HUES48 (cell line): ENCODE data around the gene DAGLA.

Experiments
- H3K27ac ChIP-seq: one replicate; pipeline ENCODE4 v1.7.0; 2013; ENCODE audit warnings: low read depth, low read length, inconsistent platforms
- H3K27me3 ChIP-seq: 2 replicates; pipeline ENCODE4 v1.6.1; 2013; ENCODE audit warnings: mild to moderate bottlenecking, low read length; ENCODE audit not compliant: control insufficient read depth, insufficient read depth
- H3K36me3 ChIP-seq: 2 replicates; pipeline ENCODE4 v1.6.1; 2013; ENCODE audit warnings: low read length; ENCODE audit not compliant: control insufficient read depth, insufficient read depth
- H3K4me1 ChIP-seq: 2 replicates; pipeline ENCODE4 v1.6.1; 2013; ENCODE audit warnings: mild to moderate bottlenecking, low read length; ENCODE audit not compliant: control insufficient read depth, insufficient read depth
- H3K4me3 ChIP-seq: 2 replicates; pipeline ENCODE4 v1.5.1; 2013; ENCODE audit warnings: mild to moderate bottlenecking, low read depth, low read length
- H3K9ac ChIP-seq: 2 replicates; pipeline ENCODE4 v1.6.1; 2013; ENCODE audit warnings: mild to moderate bottlenecking, low read depth, low read length, moderate library complexity
- H3K9me3 ChIP-seq: 2 replicates; pipeline ENCODE4 v1.6.1; 2013; ENCODE audit warnings: low read length; ENCODE audit not compliant: control insufficient read depth, insufficient read depth

Gene DAGLA

GRCh38 chr11:61731952-61732675 lies 51.9 kb downstream of the DAGLA start:
- Histone ChIP-seq H3K4me3 (no peak overlapping the region), H3K27ac (no peak overlapping the region), H3K9ac (no peak overlapping the region), H3K4me1 (no peaks in the 10 kb centered on the region), H3K36me3 (peaks cover 27% of the 10 kb centered on the region), H3K27me3 (no peaks in the 10 kb centered on the region), H3K9me3 (no peaks in the 10 kb centered on the region)

- H3K9me3 ChIP-seq = no peaks in the 10 kb centered on the region
- peaks cover 27% of the 10 kb centered on the region for H3K36me3 ChIP-seq
- no peak overlapping the region for H3K27ac ChIP-seq
- no peak overlapping the region for H3K4me3 ChIP-seq
- H3K4me1 ChIP-seq = no peaks in the 10 kb centered on the region
- H3K9ac ChIP-seq = no peak overlapping the region
- H3K27me3 ChIP-seq = no peaks in the 10 kb centered on the region
These were observed 52.5 kb downstream of the DAGLA start for GRCh38 chr11:61732705-61733104.

GRCh38 chr11:61733120-61733978 lies 53.2 kb downstream of the DAGLA start:
- Histone ChIP-seq H3K4me1 (no peaks in the 10 kb centered on the region), H3K4me3 (no peak overlapping the region), H3K9me3 (no peaks in the 10 kb centered on the region), H3K27ac (no peak overlapping the region), H3K9ac (no peak overlapping the region), H3K27me3 (no peaks in the 10 kb centered on the region), H3K36me3 (peaks cover 29% of the 10 kb centered on the region)

GRCh38 chr11:61734767-61735166 lies 54.6 kb downstream of the DAGLA start:
- Histone ChIP-seq H3K36me3 (peaks cover 22% of the 10 kb centered on the region), H3K4me1 (0 out of 2 replicates have a peak, but pooled peaks cover 2% of the 10 kb centered on the region), H3K9me3 (no peaks in the 10 kb centered on the region), H3K9ac (no peak overlapping the region), H3K4me3 (no peak overlapping the region), H3K27me3 (no peaks in the 10 kb centered on the region), H3K27ac (no peak overlapping the region)

GRCh38 chr11:61735391-61735790 lies 55.2 kb downstream of the DAGLA start:
- no peaks in the 10 kb centered on the region for H3K27me3 ChIP-seq
- H3K36me3 ChIP-seq = peaks cover 22% of the 10 kb centered on the region
- no peak overlapping the region for H3K9ac ChIP-seq
- H3K27ac ChIP-seq = no peak overlapping the region
- H3K9me3 ChIP-seq = no peaks in the 10 kb centered on the region
- H3K4me1 ChIP-seq = 0 out of 2 replicates have a peak, but pooled peaks cover 3% of the 10 kb centered on the region
- H3K4me3 ChIP-seq = no peak overlapping the region

- Histone ChIP-seq H3K4me1 (0 out of 2 replicates have a peak, but pooled peaks cover 3% of the 10 kb centered on the region), H3K9ac (no peak overlapping the region), H3K4me3 (no peak overlapping the region), H3K27me3 (no peaks in the 10 kb centered on the region), H3K9me3 (no peaks in the 10 kb centered on the region), H3K36me3 (peaks cover 30% of the 10 kb centered on the region), H3K27ac (no peak overlapping the region)
These were observed 56.1 kb downstream of the DAGLA start for GRCh38 chr11:61736310-61736709.

GRCh38 chr11:61737131-61737530 lies 56.9 kb downstream of the DAGLA start:
- Histone ChIP-seq H3K27ac (no peak overlapping the region), H3K9ac (no peak overlapping the region), H3K4me3 (no peak overlapping the region), H3K36me3 (peaks cover 36% of the 10 kb centered on the region), H3K27me3 (no peaks in the 10 kb centered on the region), H3K9me3 (no peaks in the 10 kb centered on the region), H3K4me1 (0 out of 2 replicates have a peak, but pooled peaks cover 3% of the 10 kb centered on the region)

GRCh38 chr11:61737636-61738386 lies 57.6 kb downstream of the DAGLA start:
- Histone ChIP-seq H3K9me3 (no peaks in the 10 kb centered on the region), H3K9ac (no peak overlapping the region), H3K4me3 (no peak overlapping the region), H3K4me1 (0 out of 2 replicates have a peak, but pooled peaks cover 3% of the 10 kb centered on the region), H3K27ac (no peak overlapping the region), H3K36me3 (peaks cover 37% of the 10 kb centered on the region), H3K27me3 (no peaks in the 10 kb centered on the region)

- H3K4me1 ChIP-seq = 0 out of 2 replicates have a peak, but pooled peaks cover 3% of the 10 kb centered on the region
- no peak overlapping the region for H3K27ac ChIP-seq
- no peak overlapping the region for H3K4me3 ChIP-seq
- H3K27me3 ChIP-seq = no peaks in the 10 kb centered on the region
- no peaks in the 10 kb centered on the region for H3K9me3 ChIP-seq
- no peak overlapping the region for H3K9ac ChIP-seq
- H3K36me3 ChIP-seq = peaks cover 37% of the 10 kb centered on the region
These were observed 58.6 kb downstream of the DAGLA start for GRCh38 chr11:61738776-61739175.

- H3K27me3 ChIP-seq = no peaks in the 10 kb centered on the region
- peaks cover 41% of the 10 kb centered on the region for H3K36me3 ChIP-seq
- H3K9ac ChIP-seq = no peak overlapping the region
- H3K4me1 ChIP-seq = 0 out of 2 replicates have a peak, but pooled peaks cover 3% of the 10 kb centered on the region
- H3K4me3 ChIP-seq = no peak overlapping the region
- H3K27ac ChIP-seq = no peak overlapping the region
- no peaks in the 10 kb centered on the region for H3K9me3 ChIP-seq
These were observed 59.2 kb downstream of the DAGLA start for GRCh38 chr11:61739413-61739812.
